ENCODE data around the gene COL6A2. TPM values are rescaled to one million over a fixed set of nuclear protein-coding genes. Genes with fewer than 3 reads are reported as not detected.

Gene COL6A2
- polyA plus RNA-seq, 1 donor = 584 TPM

- DNase-seq = no peak
Measured at GRCh38 chr21:46115441-46116188, 17.7 kb downstream of the COL6A2 start.

GRCh38 chr21:46116189-46116775 lies 18.4 kb downstream of the COL6A2 start:
- DNase-seq = no peak

- DNase-seq = no peak
Measured at GRCh38 chr21:46116776-46117585, 19.1 kb downstream of the COL6A2 start.

- DNase-seq = no peak
Measured at GRCh38 chr21:46117586-46118315, 19.8 kb downstream of the COL6A2 start.

GRCh38 chr21:46118316-46119143 lies 20.6 kb downstream of the COL6A2 start:
- no peak for DNase-seq

- DNase-seq = no peak
Measured at GRCh38 chr21:46119144-46119636, 21.3 kb downstream of the COL6A2 start.

GRCh38 chr21:46119637-46120271 lies 21.8 kb downstream of the COL6A2 start:
- DNase-seq = no peak

- no peak for DNase-seq
Measured at GRCh38 chr21:46120301-46121285, 22.7 kb downstream of the COL6A2 start.

GRCh38 chr21:46121286-46122221 lies 23.6 kb downstream of the COL6A2 start:
- DNase-seq = no peak

GRCh38 chr21:46122237-46122671 lies 24.3 kb downstream of the COL6A2 start:
- no peak for DNase-seq

- no peak for DNase-seq
Measured at GRCh38 chr21:46122758-46123683, 25.1 kb downstream of the COL6A2 start.

- no peak for DNase-seq
Measured at GRCh38 chr21:46124083-46124925, 26.4 kb downstream of the COL6A2 start.

GRCh38 chr21:46124926-46125845 lies 27.3 kb downstream of the COL6A2 start:
- no peak for DNase-seq

- DNase-seq = no peak
Measured at GRCh38 chr21:46125846-46126301, 28.0 kb downstream of the COL6A2 start.
